SK-N-SH (cell line): ENCODE data around the gene KLK15. TPM values are rescaled to one million over a fixed set of nuclear protein-coding genes. Genes with fewer than 3 reads are reported as not detected.

Source experiments
- CTCF ChIA-PET: fragments of 300-600, 350-600 bp; formaldehyde crosslinking; extraction: SDS; loops from one replicate; lab custom pipeline; 2021; lab: Yijun Ruan, JAX
- POLR2A ChIA-PET: fragments of 350-600 bp; sonication (Branson Sonifier 250); formaldehyde crosslinking; extraction: SDS; loops from one replicate; lab custom pipeline; 2020; ENCODE audit warnings: antibody characterized with exemption, inconsistent platforms; lab: Yijun Ruan, JAX
- DNase-seq: peaks from one replicate; pipeline ENCODE4 v3.0.0; 2012
- H2AFZ ChIP-seq: fragments of 200-600 bp; sonication (generic); 2 replicates; pipeline ENCODE4 v1.8.1; 2016; ENCODE audit warnings: antibody characterized with exemption, mild to moderate bottlenecking, low read depth
- H3F3A ChIP-seq: fragments of 200-600 bp; sonication (generic); replicated peaks from 2 replicates; pipeline ENCODE3; 2016; ENCODE audit warnings: antibody characterized with exemption, mild to moderate bottlenecking; ENCODE audit not compliant: insufficient read depth
- H3K27ac ChIP-seq, 2 experiments: fragments of 200-500 bp in 1 of 2; fragments of 200-600 bp in 1 of 2; sonication (Bioruptor generic) in 1 of 2; sonication (generic), shearing (Covaris generic) in 1 of 2; 2 replicates each; pipeline versions ENCODE4 v1.5.1 to v1.6.1; 2014 to 2016; ENCODE audit warnings: low read depth in 2 of 2, inconsistent platforms in 1 of 2, low read length in 1 of 2, mild to moderate bottlenecking in 1 of 2, mixed read lengths in 1 of 2
- H3K27me3 ChIP-seq: fragments of 200-600 bp; sonication (generic), shearing (Covaris generic); 2 replicates; pipeline ENCODE4 v1.6.1; 2016; ENCODE audit warnings: mixed run types; ENCODE audit not compliant: insufficient read depth
- H3K36me3 ChIP-seq, 2 experiments: fragments of 200-500 bp in 1 of 2; fragments of 200-600 bp in 1 of 2; sonication (Bioruptor generic) in 1 of 2; sonication (generic) in 1 of 2; replicated peaks in 1 of 2; 2 replicates each; pipeline versions ENCODE3 to v1.5.1; 2014 to 2016; ENCODE audit warnings: low read length in 1 of 2, mild to moderate bottlenecking in 1 of 2; ENCODE audit not compliant: insufficient read depth in 2 of 2, control insufficient read depth in 1 of 2
- H3K4me1 ChIP-seq, 2 experiments: fragments of 200-500 bp in 1 of 2; fragments of 200-600 bp in 1 of 2; sonication (Bioruptor generic) in 1 of 2; sonication (generic), shearing (Covaris generic) in 1 of 2; 2 replicates each; pipeline versions ENCODE4 v1.5.1 to v1.6.1; 2014 to 2016; ENCODE audit warnings: low read depth in 1 of 2, low read length in 1 of 2, mixed run types in 1 of 2; ENCODE audit not compliant: insufficient read depth in 2 of 2, control insufficient read depth in 1 of 2
- H3K4me2 ChIP-seq: fragments of 200-600 bp; sonication (generic), shearing (Covaris generic); 2 replicates; pipeline ENCODE4 v1.6.1; 2017; ENCODE audit warnings: mixed run types
- H3K4me3 ChIP-seq, 2 experiments: fragments of 200-500 bp in 1 of 2; fragments of 200-600 bp in 1 of 2; sonication (Bioruptor generic) in 1 of 2; sonication (generic), shearing (Covaris generic) in 1 of 2; 2 replicates each; pipeline versions ENCODE4 v1.5.1 to v1.8.1; 2014 to 2016; ENCODE audit warnings: low read depth in 2 of 2, inconsistent platforms in 1 of 2, low read length in 1 of 2, mild to moderate bottlenecking in 1 of 2, mixed read lengths in 1 of 2, moderate library complexity in 1 of 2
- H3K79me2 ChIP-seq: fragments of 200-600 bp; sonication (generic); 2 replicates; pipeline ENCODE4 v1.8.1; 2017; ENCODE audit warnings: mild to moderate bottlenecking; ENCODE audit not compliant: insufficient read depth
- H3K9ac ChIP-seq: fragments of 200-600 bp; sonication (generic); 2 replicates; pipeline ENCODE4 v1.6.1; 2017; ENCODE audit warnings: mixed run types
- H3K9me2 ChIP-seq: fragments of 200-600 bp; sonication (generic); 2 replicates; pipeline ENCODE4 v1.6.1; 2017; ENCODE audit warnings: mixed run types
- H3K9me3 ChIP-seq: fragments of 200-600 bp; sonication (generic); 2 replicates; pipeline ENCODE4 v1.6.1; 2017; ENCODE audit warnings: mixed run types, mild to moderate bottlenecking, moderate library complexity
- H4K20me1 ChIP-seq: fragments of 200-600 bp; sonication (generic); 2 replicates; pipeline ENCODE4 v1.6.1; 2017; ENCODE audit warnings: mild to moderate bottlenecking, mixed run types; ENCODE audit not compliant: insufficient read depth
- CHD2 ChIP-seq: fragments of 150-350 bp; IDR thresholded peaks from 2 replicates; pipeline ENCODE4 v1.6.1; 2018; ENCODE audit warnings: low read length; ENCODE audit not compliant: partially characterized antibody
- ELF1 ChIP-seq: IDR thresholded peaks from 2 replicates; pipeline ENCODE4 v1.4.0; 2012
- EP300 ChIP-seq, 2 experiments: IDR thresholded peaks; 2 replicates each; pipeline versions ENCODE4 v1.4.0 to v1.6.1; 2012; ENCODE audit warnings: borderline replicate concordance in 1 of 2, low read depth in 1 of 2, low read length in 1 of 2
- EZH2phosphoT487 ChIP-seq: fragments of 200-600 bp; sonication (generic); IDR thresholded peaks from 2 replicates; pipeline ENCODE4 v1.6.1; 2017; ENCODE audit warnings: low read depth, mixed run types, mild to moderate bottlenecking, antibody characterized with exemption, moderate library complexity, borderline replicate concordance
- FOSL2 ChIP-seq: IDR thresholded peaks from 2 replicates; pipeline ENCODE4 v1.4.0; 2012; ENCODE audit warnings: low read depth, mild to moderate bottlenecking, moderate library complexity, borderline replicate concordance
- FOXM1 ChIP-seq: IDR thresholded peaks from 2 replicates; pipeline ENCODE4 v1.4.0; 2012; ENCODE audit warnings: low read depth, mild to moderate bottlenecking
- GABPA ChIP-seq: IDR thresholded peaks from 2 replicates; pipeline ENCODE4 v1.4.0; 2012; ENCODE audit warnings: low read depth, mild to moderate bottlenecking
- GATA2 ChIP-seq: sonication (generic); formaldehyde crosslinking; IDR thresholded peaks from 2 replicates; pipeline ENCODE4 v1.5.0; 2020; ENCODE audit warnings: mild to moderate bottlenecking, missing genetic modification reagents
- IRF3 ChIP-seq: fragments of 150-350 bp; IDR thresholded peaks from 2 replicates; pipeline ENCODE4 v1.6.1; 2016; ENCODE audit warnings: mild to moderate bottlenecking, low read depth, low read length
- JUND ChIP-seq: IDR thresholded peaks from 2 replicates; pipeline ENCODE4 v1.4.0; 2012
- MEF2A ChIP-seq: IDR thresholded peaks from 2 replicates; pipeline ENCODE4 v1.4.0; 2012; ENCODE audit warnings: low read depth, borderline replicate concordance
- NFIC ChIP-seq: IDR thresholded peaks from 2 replicates; pipeline ENCODE4 v1.4.0; 2012; ENCODE audit warnings: borderline replicate concordance
- RAD21 ChIP-seq: IDR thresholded peaks from 2 replicates; pipeline ENCODE4 v1.6.1; 2012; ENCODE audit warnings: mild to moderate bottlenecking, low read length
- RCOR1 ChIP-seq: fragments of 150-350 bp; IDR thresholded peaks from 2 replicates; pipeline ENCODE4 v1.6.1; 2017; ENCODE audit warnings: antibody characterized with exemption, low read length
- RXRA ChIP-seq: IDR thresholded peaks from 2 replicates; pipeline ENCODE4 v1.4.0; 2012; ENCODE audit warnings: low read depth, mild to moderate bottlenecking, borderline replicate concordance
- SMC3 ChIP-seq: IDR thresholded peaks from 2 replicates; pipeline ENCODE4 v1.6.1; 2012; ENCODE audit warnings: low read depth, low read length, improper control_type of control experiment
- YY1 ChIP-seq: IDR thresholded peaks from 2 replicates; pipeline ENCODE4 v1.4.0; 2012; ENCODE audit warnings: low read depth, mild to moderate bottlenecking
- WGBS: methylation state at CpG from one replicate; pipeline ENCODE4 v1.1.6; 2017; ENCODE audit warnings: low lambda C conversion rate; 5-methylcytosine and 5-hydroxymethylcytosine counted together
- polyA plus RNA-seq, 3 experiments: library from polyadenylated mRNA; depleted of rRNA; stranded (reverse); fragments of >200 nt; gene quantifications; 2 replicates each; pipeline ENCODE4 v1.2.3, GENCODE V29; 2012
- TF ChIP-seq, protein P1 (sequence below): IDR thresholded peaks from 2 replicates; pipeline ENCODE4 v1.4.0; 2012; ENCODE audit warnings: low read depth
- TF ChIP-seq, protein P2 (sequence below): fragments of 150-350 bp; IDR thresholded peaks from 2 replicates; pipeline ENCODE4 v1.6.1; 2017; ENCODE audit warnings: antibody characterized with exemption, low read length, low read depth, borderline replicate concordance
- TF ChIP-seq, protein P3 (sequence below): IDR thresholded peaks from 2 replicates; pipeline ENCODE4 v1.4.0; 2012; ENCODE audit warnings: low read depth, borderline replicate concordance

Gene KLK15
- polyA plus RNA-seq, 1 of the 3 experiments (the other 2 are of a cell fraction) = not detected

- Histone ChIP-seq H3K9ac (no peak overlapping the region), H3K9me3 (no peaks in the 10 kb centered on the region), H3K27ac (no peak overlapping the region), H3K9me2 (no peaks in the 10 kb centered on the region), H3K4me2 (no peak overlapping the region), H3K36me3 (no peaks in the 10 kb centered on the region), H2AFZ (no peak overlapping the region), H3K79me2 (no peaks in the 10 kb centered on the region), H3K4me3 (no peak overlapping the region), H3K27me3 (no peaks in the 10 kb centered on the region), H3F3A (peaks cover 4% of the 10 kb centered on the region), H3K4me1 (no peaks in the 10 kb centered on the region; a peak in 1 of 4 replicates), H4K20me1 (peaks cover 13% of the 10 kb centered on the region; the same call in 1 of the 2 replicates)
- DNase-seq = peak; percentile 53
- ChIA-PET POLR2A (interaction anchor here (2.2 kb wide), 1 partner anchor 130 kb away, joined by 5 read pairs; no protein-coding TSS in a partner anchor), CTCF (interaction anchor here (1.1 to 3.8 kb wide), 2 partner anchors 9 to 114 kb away, joined by 4 to 27 read pairs; no protein-coding TSS in a partner anchor)
- 74% methylated on average over 33 of the region's 47 CpGs for WGBS
- TF ChIP-seq MEF2A (no peak), CHD2 (no peak), RCOR1 (no peak), JUND (no peak), ELF1 (no peak), RAD21 (no peak)
- TF ChIP-seq, protein P1, sequence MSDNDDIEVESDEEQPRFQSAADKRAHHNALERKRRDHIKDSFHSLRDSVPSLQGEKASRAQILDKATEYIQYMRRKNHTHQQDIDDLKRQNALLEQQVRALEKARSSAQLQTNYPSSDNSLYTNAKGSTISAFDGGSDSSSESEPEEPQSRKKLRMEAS = no peak
These were observed 41.6 kb downstream of the KLK15 start for GRCh38 chr19:50791594-50792271.

GRCh38 chr19:50790922-50791467 lies 42.4 kb downstream of the KLK15 start:
- TF ChIP-seq, protein P2, sequence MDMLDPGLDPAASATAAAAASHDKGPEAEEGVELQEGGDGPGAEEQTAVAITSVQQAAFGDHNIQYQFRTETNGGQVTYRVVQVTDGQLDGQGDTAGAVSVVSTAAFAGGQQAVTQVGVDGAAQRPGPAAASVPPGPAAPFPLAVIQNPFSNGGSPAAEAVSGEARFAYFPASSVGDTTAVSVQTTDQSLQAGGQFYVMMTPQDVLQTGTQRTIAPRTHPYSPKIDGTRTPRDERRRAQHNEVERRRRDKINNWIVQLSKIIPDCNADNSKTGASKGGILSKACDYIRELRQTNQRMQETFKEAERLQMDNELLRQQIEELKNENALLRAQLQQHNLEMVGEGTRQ = no peak
- Histone ChIP-seq H3K4me2 (no peak overlapping the region), H3K4me3 (no peak overlapping the region), H4K20me1 (peaks cover 6% of the 10 kb centered on the region; the same call in 1 of the 2 replicates), H3K79me2 (no peaks in the 10 kb centered on the region), H3K27ac (no peak overlapping the region), H3K9me3 (no peaks in the 10 kb centered on the region), H3K9ac (no peak overlapping the region), H2AFZ (no peak overlapping the region), H3F3A (peaks cover 4% of the 10 kb centered on the region), H3K36me3 (no peaks in the 10 kb centered on the region), H3K4me1 (no peaks in the 10 kb centered on the region; a peak in 1 of 4 replicates), H3K27me3 (no peaks in the 10 kb centered on the region), H3K9me2 (no peaks in the 10 kb centered on the region)
- ChIA-PET CTCF (interaction anchor here (1.0 to 3.8 kb wide), 4 partner anchors 8 to 291 kb away, joined by 3 to 27 read pairs (median 4); no protein-coding TSS in a partner anchor), POLR2A (no interaction called here)
- WGBS = 87% methylated on average over 6 of the region's 6 CpGs
- DNase-seq = no peak

GRCh38 chr19:50790396-50790795 lies 43.0 kb downstream of the KLK15 start, which contains the start of gene ACP4:
Gene ACP4, plus strand, starts transcription at chr19:50790415. Its CDS starts 0 bp downstream, at chr19:50790415.
- CTCF ChIA-PET = interaction anchor here (1.0 to 1.6 kb wide), 3 partner anchors 8 to 290 kb away, joined by 3 to 4 read pairs (median 4); no protein-coding TSS in a partner anchor
- TF ChIP-seq IRF3 (no peak), NFIC (no peak), SMC3 (no peak), EP300 (IDR thresholded peaks at IDR 0.05; ENCODE audit: borderline replicate concordance in 1 of 2, low read depth in 1 of 2, low read length in 1 of 2) (no peak), FOSL2 (no peak), RXRA (no peak), MEF2A (no peak), YY1 (no peak), FOXM1 (no peak), EZH2phosphoT487 (no peak), GATA2 (CRISPR knock-in tag) (no peak), GABPA (no peak)
- TF ChIP-seq, protein P3, sequence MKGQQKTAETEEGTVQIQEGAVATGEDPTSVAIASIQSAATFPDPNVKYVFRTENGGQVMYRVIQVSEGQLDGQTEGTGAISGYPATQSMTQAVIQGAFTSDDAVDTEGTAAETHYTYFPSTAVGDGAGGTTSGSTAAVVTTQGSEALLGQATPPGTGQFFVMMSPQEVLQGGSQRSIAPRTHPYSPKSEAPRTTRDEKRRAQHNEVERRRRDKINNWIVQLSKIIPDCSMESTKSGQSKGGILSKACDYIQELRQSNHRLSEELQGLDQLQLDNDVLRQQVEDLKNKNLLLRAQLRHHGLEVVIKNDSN = no peak

More at GRCh38 chr19:50790396-50790795, 43.0 kb downstream of the KLK15 start, which contains the start of gene ACP4:
- no peaks in the 10 kb centered on the region for H3K9me3 ChIP-seq
- peaks cover under 1% of the 10 kb centered on the region; the same call in 1 of the 2 replicates for H4K20me1 ChIP-seq
- H3K79me2 ChIP-seq = no peaks in the 10 kb centered on the region
- peak; percentile 58 for DNase-seq
- no peak within 1 kb of the TSS for H3K27ac ChIP-seq
- H3K4me2 ChIP-seq = no peak within 1 kb of the TSS
- peaks cover 4% of the 10 kb centered on the region for H3F3A ChIP-seq
- H2AFZ ChIP-seq = no peak within 1 kb of the TSS
- no peaks in the 10 kb centered on the region for H3K9me2 ChIP-seq
- POLR2A ChIA-PET = no interaction called here
- no peaks in the 10 kb centered on the region for H3K36me3 ChIP-seq
- no peaks in the 10 kb centered on the region; a peak in 1 of 4 replicates for H3K4me1 ChIP-seq
- no peaks in the 10 kb centered on the region for H3K27me3 ChIP-seq
- H3K4me3 ChIP-seq = no peak within 1 kb of the TSS
- H3K9ac ChIP-seq = no peak within 1 kb of the TSS
- 95% methylated on average over 11 of the region's 15 CpGs for WGBS
